NCI-H2227 (cell line): ENCODE results near the gene NPAS1.

ENCODE experiments used
- DNase-seq: peaks from one replicate; lab custom pipeline; 2025; ENCODE audit not compliant: unreplicated experiment; lab: John Stamatoyannopoulos, UW

Gene NPAS1, protein sequence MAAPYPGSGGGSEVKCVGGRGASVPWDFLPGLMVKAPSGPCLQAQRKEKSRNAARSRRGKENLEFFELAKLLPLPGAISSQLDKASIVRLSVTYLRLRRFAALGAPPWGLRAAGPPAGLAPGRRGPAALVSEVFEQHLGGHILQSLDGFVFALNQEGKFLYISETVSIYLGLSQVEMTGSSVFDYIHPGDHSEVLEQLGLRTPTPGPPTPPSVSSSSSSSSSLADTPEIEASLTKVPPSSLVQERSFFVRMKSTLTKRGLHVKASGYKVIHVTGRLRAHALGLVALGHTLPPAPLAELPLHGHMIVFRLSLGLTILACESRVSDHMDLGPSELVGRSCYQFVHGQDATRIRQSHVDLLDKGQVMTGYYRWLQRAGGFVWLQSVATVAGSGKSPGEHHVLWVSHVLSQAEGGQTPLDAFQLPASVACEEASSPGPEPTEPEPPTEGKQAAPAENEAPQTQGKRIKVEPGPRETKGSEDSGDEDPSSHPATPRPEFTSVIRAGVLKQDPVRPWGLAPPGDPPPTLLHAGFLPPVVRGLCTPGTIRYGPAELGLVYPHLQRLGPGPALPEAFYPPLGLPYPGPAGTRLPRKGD

GRCh38 chr19:47019431-47020041 is at the start of gene NPAS1:
TSS of gene NPAS1 (plus strand) at chr19:47019837. CDS start at chr19:47021048, 1,211 bp downstream.
- DNase-seq = no peak

DNA sequence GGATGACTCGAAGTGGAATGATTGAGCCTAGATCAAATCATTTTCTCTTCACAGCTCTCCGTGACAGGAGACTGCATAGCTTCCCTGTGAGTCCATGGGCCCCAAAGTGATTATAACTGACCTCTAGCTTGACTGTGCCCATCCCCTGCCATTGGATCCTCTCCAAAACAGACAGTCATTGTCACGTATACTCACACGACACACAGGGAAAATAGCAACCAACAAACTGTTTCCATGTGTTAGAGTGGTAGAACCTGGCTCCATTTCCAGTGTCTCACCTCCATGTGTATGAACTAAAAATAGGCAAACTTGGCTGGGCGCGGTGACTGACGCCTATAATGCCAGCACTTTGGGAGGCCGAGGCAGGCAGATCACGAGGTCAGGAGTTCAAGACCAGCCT is 48.8 kb upstream of the NPAS1 start:
- DNase-seq = no peak

DNA sequence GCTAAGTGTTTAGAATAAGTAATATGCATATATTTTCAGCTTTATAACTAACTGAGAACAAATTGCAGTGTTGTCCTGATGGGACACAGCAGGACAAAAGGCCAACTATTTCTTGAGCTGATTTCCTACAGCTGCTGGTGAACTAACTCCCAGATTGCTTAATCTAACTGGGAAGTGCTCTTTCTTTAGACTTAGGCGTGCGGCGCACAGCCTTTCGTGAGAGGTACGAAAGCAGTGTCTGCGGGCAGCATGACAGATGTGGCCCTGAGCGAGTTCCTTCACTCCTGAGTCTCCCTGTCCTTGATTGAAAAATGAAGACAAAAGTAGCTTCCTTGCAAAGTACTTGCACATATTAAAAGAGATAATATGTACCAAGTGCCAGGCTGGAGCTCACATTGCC is 47.3 kb upstream of the NPAS1 start:
- no peak for DNase-seq

GRCh38 chr19:46974181-46974580 is 45.5 kb upstream of the NPAS1 start:
- no peak for DNase-seq

DNA sequence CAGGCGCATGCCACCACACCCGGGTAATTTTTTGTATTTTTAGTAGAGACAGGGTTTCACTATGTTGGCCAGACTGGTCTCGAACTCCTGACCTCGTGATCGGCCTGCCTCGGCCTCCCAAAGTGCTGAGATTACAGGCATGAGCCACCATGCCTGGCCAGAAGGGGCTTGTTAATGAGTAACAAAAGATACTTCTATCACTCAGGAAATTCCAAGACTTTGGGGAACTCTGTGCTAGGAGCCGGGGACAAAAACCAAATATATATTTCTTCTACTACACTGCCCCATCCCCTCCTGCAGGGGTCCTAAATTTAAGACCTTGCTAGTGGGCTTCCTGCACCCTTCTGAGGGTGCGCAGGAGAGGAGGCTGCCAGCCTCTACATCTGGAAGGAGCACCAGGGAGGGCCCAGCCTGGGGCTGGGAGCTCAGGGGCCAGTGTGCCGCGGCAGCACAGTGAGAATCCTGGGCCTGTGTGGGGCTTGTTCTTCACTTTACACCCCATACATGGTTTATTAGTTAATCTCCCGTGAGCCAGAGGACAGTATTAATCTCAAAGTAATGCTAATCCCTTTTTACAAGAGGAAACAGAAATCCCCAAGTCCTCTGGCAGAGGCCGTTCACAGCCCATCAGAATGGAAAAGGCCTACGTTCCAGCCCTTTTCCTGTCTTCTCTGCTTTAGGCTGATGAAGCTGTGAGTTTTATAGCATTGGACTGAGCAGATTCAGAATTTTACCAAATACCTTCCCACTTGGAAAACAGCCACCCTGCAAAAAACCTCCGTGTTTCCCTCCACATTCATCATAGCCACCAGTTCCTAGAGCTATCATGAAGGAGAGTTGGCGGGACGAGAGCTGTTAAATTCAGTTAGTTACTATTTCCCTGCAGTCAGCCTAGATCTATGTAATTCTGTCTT is 44.4 kb upstream of the NPAS1 start:
- DNase-seq = no peak

DNA sequence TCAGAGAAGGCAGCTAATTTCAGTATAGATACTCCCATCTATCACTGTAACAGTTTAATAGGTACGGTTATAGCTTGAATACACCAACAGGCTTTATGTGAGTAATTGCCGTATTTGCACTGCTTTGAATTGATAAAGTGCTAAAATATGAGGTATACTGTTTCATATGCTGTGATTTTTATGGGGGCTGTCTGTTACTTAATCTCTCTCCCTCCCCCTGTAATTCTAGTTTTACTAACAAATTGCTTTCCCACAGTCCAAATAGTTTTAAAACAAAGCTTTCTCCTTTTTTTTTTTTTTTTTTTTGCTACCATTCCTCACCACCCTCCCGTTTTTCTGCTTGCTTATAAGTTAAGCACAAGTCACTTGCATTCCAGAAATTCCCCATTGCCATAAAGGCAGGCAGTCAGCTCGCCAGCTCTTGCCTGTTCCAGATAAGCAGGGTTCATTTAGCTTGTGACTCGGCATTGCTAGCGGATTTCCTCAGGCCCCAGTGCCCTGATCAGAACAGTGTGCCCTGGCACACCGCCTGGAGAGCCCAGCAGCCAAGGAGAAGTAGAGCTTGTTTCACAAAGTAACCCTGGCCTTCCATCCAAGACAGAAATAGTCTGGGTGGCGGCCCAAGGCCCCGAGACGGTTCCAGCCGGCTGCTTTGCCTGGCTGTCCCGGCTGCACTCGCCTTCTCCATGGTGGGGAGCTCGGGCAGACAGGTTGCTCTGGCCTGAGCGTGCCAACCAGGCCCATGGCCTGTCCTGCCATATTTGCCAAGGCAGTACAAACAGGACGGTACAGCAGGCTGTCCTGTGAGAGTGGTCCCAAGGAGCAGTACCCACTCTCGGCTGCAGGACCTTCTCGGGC is 43.5 kb upstream of the NPAS1 start:
- no peak for DNase-seq

DNA sequence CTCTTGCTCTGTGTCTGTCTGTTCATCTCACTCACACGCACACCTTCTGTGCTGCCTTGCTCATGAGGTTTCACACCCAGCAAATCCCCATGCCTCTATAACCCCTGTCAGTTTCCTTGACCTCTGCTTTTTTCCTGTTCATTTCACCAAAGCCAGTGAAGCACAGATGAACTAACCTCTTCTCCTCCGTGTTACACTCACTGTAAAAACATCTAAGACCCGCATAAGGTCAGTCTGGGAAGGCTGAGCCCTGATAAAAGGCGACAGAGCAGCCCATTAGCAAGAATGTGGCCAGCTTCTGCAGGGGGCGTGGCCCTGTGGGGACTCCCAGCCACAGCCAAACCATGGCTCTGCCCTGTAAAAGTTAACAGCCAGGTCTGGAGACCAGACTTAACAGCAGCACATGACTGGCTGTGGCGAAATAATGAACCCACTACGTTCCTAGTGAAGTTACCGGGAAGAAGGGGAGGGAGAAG is 42.8 kb upstream of the NPAS1 start:
- DNase-seq = no peak

GRCh38 chr19:46977548-46977947 is 42.1 kb upstream of the NPAS1 start:
- DNase-seq = no peak

GRCh38 chr19:46978171-46978869 is 41.3 kb upstream of the NPAS1 start:
- DNase-seq = no peak

GRCh38 chr19:46979126-46980105 is 40.2 kb upstream of the NPAS1 start:
- no peak for DNase-seq

DNA sequence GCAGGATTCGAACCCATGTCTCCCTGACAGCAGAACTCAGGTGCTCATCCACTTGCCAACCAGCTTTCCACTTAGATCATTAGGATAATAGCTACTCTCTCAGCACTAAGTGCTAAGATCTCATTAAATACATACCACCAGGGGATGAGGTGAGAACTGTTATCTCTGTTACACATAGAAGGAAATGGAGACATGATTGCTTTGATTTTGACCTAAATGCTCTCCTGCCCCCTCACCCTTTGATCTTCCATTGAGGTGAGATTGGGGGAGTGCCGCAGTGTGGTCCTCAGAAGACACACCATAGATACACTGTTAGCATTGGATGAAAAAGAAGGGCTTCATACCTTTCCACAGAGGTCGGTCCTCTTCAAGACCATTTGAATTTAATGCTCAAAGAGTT is 38.9 kb upstream of the NPAS1 start:
- no peak for DNase-seq

GRCh38 chr19:46981286-46981945 is 38.2 kb upstream of the NPAS1 start:
- no peak for DNase-seq

GRCh38 chr19:46983097-46983496 is 36.5 kb upstream of the NPAS1 start:
- DNase-seq = no peak

DNA sequence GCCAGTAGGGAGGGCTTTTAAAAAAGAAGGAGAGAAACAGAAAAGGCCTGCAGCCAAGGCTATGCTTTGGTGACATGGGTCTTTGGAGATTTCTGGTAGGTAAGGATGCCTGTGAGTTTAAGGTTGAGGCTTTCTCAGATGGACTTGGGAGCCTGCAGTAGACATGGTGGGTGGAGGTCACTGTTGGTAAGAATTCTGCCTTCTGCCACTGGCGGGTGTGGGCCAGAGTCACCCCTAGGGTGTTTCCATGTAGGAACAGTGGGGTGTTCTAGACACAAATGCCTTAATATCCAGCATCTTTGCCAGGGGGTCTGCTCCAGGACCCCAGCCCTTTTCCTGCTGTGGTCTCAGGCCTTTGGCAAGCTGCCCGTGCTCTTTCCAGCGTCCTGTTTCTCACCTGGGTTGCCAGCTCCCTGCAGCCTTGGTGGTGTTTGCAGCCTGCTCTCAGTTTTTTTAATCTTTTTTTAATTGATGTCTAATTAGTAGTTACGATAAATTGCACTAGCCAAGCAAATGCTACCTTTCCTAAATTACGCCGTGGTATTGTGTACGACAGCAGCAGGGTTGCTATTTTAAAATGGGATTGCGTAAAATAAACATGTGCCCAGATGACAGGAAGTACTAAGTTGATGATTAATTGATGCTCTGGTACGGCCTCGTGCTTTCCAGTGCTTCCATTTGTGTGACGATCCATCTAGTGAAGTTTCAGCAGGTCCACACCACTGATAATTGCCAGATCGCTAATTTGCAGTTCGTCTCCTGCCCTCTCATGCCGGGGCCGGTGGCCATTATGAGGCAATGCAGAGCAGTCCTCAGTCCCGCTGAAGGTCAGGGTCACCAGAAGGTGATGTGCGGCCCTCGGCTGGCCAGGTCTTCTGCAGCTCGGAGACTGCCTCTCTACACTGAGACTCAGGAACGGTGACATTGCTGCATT is 35.3 kb upstream of the NPAS1 start:
- DNase-seq = no peak

DNA sequence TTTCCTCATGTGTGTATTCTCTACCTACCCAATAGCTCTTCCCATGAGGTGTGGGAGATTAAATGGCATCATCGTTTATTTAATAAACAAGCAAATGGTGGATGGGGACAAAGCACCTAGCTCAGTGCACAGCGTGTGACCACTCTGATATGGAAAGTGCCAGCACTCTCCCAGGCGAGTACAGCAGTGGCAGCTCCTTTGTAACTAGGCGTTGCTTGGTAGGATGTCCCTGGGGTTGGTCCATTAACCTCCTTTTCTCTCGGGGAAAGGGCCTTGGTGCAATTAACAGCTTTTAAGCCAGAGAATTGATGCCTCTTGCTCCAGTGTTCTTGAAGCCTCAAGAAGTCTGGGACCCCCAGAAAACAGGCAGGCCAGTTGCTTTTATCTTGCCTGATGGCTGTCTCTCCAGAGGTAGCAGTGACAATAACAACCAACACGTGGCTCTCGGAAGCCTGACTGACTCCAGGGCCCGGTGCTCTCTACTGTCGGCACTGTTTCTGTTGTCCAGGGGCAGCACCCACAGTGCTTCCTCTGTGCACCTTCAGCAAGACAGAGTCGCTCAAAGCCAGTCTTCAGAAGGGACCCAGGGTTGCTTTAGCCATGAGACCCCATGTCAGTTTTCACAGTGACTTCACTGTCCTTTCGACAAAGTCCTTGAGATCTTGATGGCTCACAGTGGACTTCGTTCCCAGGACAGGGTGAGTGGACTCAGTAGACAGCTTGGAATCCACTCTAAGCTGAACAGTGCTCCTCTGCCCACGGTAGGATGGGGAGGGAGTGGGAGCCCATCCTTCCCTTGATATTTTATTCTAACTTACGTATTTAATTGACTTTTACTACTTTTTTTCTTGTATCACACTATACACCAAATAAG is 33.9 kb upstream of the NPAS1 start:
- DNase-seq = peak; percentile 34
